ENCODE data around the gene ALOX12. TPM values are rescaled to one million over a fixed set of nuclear protein-coding genes. Genes with fewer than 3 reads are reported as not detected.

Gene ALOX12
- total RNA-seq, 1 experiment from 2014 or later: not detected

- ATAC-seq: no peak
- Histone ChIP-seq H2AFZ (ENCODE audit: low read depth, low read length, poor library complexity, severe bottlenecking) (no peak overlapping the region), H3K4me2 (ENCODE audit: low read length) (no peak overlapping the region), H3K36me3 (ENCODE audit: control insufficient read depth in 1 of 2, insufficient read depth in 2 of 2, low read length in 2 of 2) (no peaks in the 10 kb centered on the region), H3K9ac (ENCODE audit: low read length) (no peak overlapping the region), H3K9me2 (ENCODE audit: insufficient read depth) (no peaks in the 10 kb centered on the region), H3K79me2 (ENCODE audit: insufficient read depth, low read length) (no peaks in the 10 kb centered on the region), H3K9me3 (ENCODE audit: control insufficient read depth in 1 of 2, insufficient read depth in 1 of 2, low read depth in 1 of 2, low read length in 2 of 2) (no peaks in the 10 kb centered on the region), H4K20me1 (ENCODE audit: insufficient read depth) (no peaks in the 10 kb centered on the region), H3K4me1 (ENCODE audit: control insufficient read depth in 1 of 2, insufficient read depth in 2 of 2, low read length in 2 of 2) (peaks cover 18 to 23% of the 10 kb centered on the region in 2 experiments), H3K27me3 (ENCODE audit: insufficient read depth, low read length) (no peaks in the 10 kb centered on the region), H3K27ac (ENCODE audit: low read depth, low read length) (no peak overlapping the region), H3K4me3 (replicated peaks in 1 of 2; ENCODE audit: low read depth in 1 of 2, low read length in 2 of 2) (no peak overlapping the region)
- ChIA-PET CTCF (no interaction called here), RAD21 (ENCODE audit: low non-redundant PET in 1 of 2, low total read pairs in 2 of 2, uncharacterized antibody in 2 of 2, unreplicated experiment in 2 of 2) (no interaction called here), POLR2A (interaction anchor here (0.6 kb wide), 1 partner anchor 103 kb away, joined by 3 read pairs; no protein-coding TSS in a partner anchor)
- no TSS peak for BruUV-seq (replicated peaks)
- intact Hi-C loops (cut with micrococcal nuclease): no loop called here
- no peak for DNase-seq (ENCODE audit: low read depth, low spot score)
- no peak for TF ChIP-seq REST (IDR thresholded peaks at IDR 0.05; ENCODE audit: low read depth)
- no peak for TF ChIP-seq ZFX (IDR thresholded peaks at IDR 0.05)
- no peak for TF ChIP-seq CEBPB (IDR thresholded peaks at IDR 0.05; ENCODE audit: low read depth)
These were observed 46.8 kb downstream of the ALOX12 start for GRCh38 chr17:7042501-7043181.

GRCh38 chr17:7043182-7043496, 47.3 kb downstream of the ALOX12 start:
- Histone ChIP-seq H4K20me1 (ENCODE audit: insufficient read depth) (no peaks in the 10 kb centered on the region), H3K27ac (ENCODE audit: low read depth, low read length) (no peak overlapping the region), H3K4me2 (ENCODE audit: low read length) (no peak overlapping the region), H3K27me3 (ENCODE audit: insufficient read depth, low read length) (no peaks in the 10 kb centered on the region), H3K4me1 (ENCODE audit: control insufficient read depth in 1 of 2, insufficient read depth in 2 of 2, low read length in 2 of 2) (peaks cover 19 to 28% of the 10 kb centered on the region in 2 experiments), H3K9ac (ENCODE audit: low read length) (no peak overlapping the region), H2AFZ (ENCODE audit: low read depth, low read length, poor library complexity, severe bottlenecking) (no peak overlapping the region), H3K4me3 (replicated peaks in 1 of 2; ENCODE audit: low read depth in 1 of 2, low read length in 2 of 2) (no peak overlapping the region), H3K36me3 (ENCODE audit: control insufficient read depth in 1 of 2, insufficient read depth in 2 of 2, low read length in 2 of 2) (no peaks in the 10 kb centered on the region), H3K9me2 (ENCODE audit: insufficient read depth) (no peaks in the 10 kb centered on the region), H3K79me2 (ENCODE audit: insufficient read depth, low read length) (no peaks in the 10 kb centered on the region), H3K9me3 (ENCODE audit: control insufficient read depth in 1 of 2, insufficient read depth in 1 of 2, low read depth in 1 of 2, low read length in 2 of 2) (no peaks in the 10 kb centered on the region)
- CTCF ChIA-PET: no interaction called here
- POLR2A ChIA-PET: interaction anchor here (0.6 kb wide), 1 partner anchor 103 kb away, joined by 3 read pairs; no protein-coding TSS in a partner anchor
- ATAC-seq (no peak), DNase-seq (ENCODE audit: low read depth, low spot score) (no peak)
- intact Hi-C loops (cut with micrococcal nuclease): no loop called here
- RAD21 ChIA-PET (ENCODE audit: low non-redundant PET in 1 of 2, low total read pairs in 2 of 2, uncharacterized antibody in 2 of 2, unreplicated experiment in 2 of 2): no interaction called here
- no TSS peak for BruUV-seq (replicated peaks)
- TF ChIP-seq EZH2 (IDR thresholded peaks at IDR 0.05) (no peak), FOSL1 (IDR thresholded peaks at IDR 0.05; ENCODE audit: low read depth) (no peak), MAX (IDR thresholded peaks at IDR 0.05) (no peak), ELF1 (IDR thresholded peaks at IDR 0.05; ENCODE audit: borderline replicate concordance, low read depth) (no peak), ATF3 (IDR thresholded peaks at IDR 0.05) (no peak), SIN3A (IDR thresholded peaks at IDR 0.05; ENCODE audit: low read depth) (no peak), CBX3 (IDR thresholded peaks at IDR 0.05; ENCODE audit: low read depth) (no peak), ZFX (IDR thresholded peaks at IDR 0.05) (no peak), EGR1 (IDR thresholded peaks at IDR 0.05; ENCODE audit: low read depth) (no peak), EZH2phosphoT487 (IDR thresholded peaks at IDR 0.05; ENCODE audit: borderline replicate concordance) (no peak), TCF7L2 (IDR thresholded peaks at IDR 0.05; ENCODE audit: borderline replicate concordance, extremely low read depth, insufficient read depth, insufficient read length) (no peak), ZBTB33 (IDR thresholded peaks at IDR 0.05; ENCODE audit: extremely low read depth, insufficient replicate concordance, low read length) (no peak), RAD21 (IDR thresholded peaks at IDR 0.05; ENCODE audit: low read depth) (no peak), SRF (IDR thresholded peaks at IDR 0.05; ENCODE audit: low read depth) (no peak)

All from HCT116 (cell line).